HG03064 (cell line): ENCODE data around the gene RBFOX2.
"Not testable (repeated sequence)": the region's sequence is repeated elsewhere in the genome, so short reads cannot be mapped to it uniquely, and the experiment has no call there.

Experiments
- ATAC-seq: cut with Tn5 transposase; IDR thresholded peaks from one replicate; pipeline ENCODE4 v1.9.1; 2021; ENCODE audit warnings: low read depth; ENCODE audit not compliant: unreplicated experiment

Gene RBFOX2

GRCh38 chr22:36010090-36010489 is 18.5 kb downstream of the RBFOX2 start:
- ATAC-seq, result no peak

DNA sequence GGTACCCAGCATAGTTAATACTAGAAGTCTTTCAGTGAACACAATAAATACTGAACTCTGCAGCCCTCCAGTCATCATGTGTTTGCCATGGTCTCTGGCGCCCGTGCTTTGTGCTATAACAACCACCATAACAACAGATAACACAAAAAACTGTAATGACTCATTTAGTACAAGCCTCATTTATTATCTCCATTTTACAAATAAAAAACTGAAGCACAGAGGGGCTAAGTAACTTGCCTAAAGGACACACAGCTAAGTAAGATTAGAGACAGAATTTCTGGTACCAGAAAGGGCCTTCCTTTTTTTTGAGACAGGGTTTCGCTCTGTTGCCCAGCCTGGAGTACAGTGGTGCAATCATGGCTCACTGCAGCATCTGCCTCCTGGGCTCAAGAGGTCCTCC is 19.5 kb downstream of the RBFOX2 start:
- no peak for ATAC-seq

- ATAC-seq, result no peak
Observed at GRCh38 chr22:36008565-36008964, 20.1 kb downstream of the RBFOX2 start.

- no peak for ATAC-seq
Observed at GRCh38 chr22:36008131-36008530, 20.5 kb downstream of the RBFOX2 start.

DNA sequence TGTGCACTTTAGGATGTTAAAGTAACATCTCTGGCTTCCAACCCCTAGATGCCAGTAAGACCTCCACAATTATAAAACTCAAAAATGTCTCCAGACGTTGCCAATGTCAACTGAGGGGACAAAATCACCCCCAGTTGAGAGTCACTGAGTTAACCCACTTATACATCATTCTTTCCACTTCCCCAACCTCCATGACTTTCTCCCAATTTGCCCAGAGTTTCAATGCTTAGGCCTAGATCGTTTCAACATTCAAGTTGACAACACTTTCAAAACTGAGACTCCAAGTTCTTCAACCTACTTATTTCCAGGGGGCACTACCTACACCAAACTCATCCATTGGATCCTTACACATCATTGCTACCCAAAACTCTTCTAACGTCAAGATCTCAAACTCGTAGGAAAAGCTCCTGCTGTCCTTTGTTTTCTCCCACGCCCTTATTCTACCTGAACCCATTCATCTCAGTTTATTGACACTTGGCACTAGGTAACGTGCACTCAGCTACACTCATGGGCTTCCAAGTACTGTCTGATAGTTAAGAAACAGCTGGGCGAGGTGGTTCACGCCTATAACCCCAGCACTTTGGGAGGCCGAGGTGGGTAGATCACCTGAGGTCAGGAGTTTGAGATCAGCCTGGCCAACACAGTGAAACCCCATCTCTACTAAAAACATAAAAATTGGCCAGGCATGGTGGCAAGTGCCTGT is 24.5 kb downstream of the RBFOX2 start:
- ATAC-seq, result no peak

- ATAC-seq, result no peak
Observed at GRCh38 chr22:36002718-36003260, 25.8 kb downstream of the RBFOX2 start.

DNA sequence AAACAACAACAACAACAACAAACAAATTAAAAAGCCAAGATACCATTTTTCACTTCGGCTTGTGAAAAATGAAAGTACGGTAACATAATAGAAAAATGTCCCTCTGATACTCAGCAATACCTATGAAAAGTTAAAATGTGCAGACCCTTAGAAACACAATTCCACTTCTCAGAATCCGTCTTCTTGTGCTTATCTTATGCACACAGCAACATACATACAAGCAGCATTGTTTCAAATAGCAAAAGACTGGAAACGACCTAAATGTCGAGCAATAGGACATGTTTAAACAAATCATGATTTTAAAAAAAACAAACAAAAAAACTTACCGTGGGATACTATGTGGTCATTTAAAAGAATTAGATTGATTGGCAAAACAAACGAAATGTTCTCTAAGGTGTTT is 26.5 kb downstream of the RBFOX2 start:
- ATAC-seq, result no peak

DNA sequence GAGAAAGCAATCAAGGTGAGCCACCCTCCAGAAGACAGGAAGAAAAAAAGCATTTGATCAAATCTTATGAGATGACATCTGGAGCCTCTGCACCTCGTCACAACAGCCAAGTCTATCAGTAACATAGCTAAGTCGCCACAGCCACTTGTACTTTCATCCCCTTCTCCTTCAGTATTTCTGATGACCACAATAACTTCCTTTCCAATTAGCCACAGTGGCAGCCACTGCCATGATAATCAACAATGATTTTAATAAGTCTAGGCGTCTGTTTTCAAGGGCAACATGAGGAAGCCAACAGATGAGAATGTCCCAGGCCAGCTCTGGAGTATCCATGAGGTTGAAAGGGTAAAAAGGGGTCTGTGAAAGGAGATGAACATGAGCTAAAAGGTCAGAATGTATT is 29.9 kb downstream of the RBFOX2 start:
- no peak for ATAC-seq

DNA sequence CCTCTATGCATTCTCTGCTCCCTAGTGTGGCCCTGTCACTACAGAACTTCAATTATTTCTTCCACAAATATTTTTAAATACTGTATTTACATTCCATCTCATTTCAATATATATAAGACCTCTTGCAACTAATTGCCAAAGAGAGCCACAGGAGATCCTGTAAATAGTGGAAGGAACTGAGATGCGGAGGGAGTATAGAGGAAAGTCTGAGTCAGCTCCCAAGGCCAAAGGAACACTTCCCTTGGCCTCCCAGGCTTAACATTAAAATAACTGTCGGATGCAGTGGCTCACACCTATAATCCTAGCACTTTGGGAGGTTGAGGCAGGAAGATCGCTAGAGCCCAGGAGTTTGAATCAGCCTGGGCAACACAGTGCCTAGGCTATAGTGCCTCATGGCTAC is 31.2 kb downstream of the RBFOX2 start:
- ATAC-seq, result no peak

- no peak for ATAC-seq
Observed at GRCh38 chr22:35996596-35996995, 32.0 kb downstream of the RBFOX2 start.

- no peak for ATAC-seq
Observed at GRCh38 chr22:35995772-35996171, 32.9 kb downstream of the RBFOX2 start.

DNA sequence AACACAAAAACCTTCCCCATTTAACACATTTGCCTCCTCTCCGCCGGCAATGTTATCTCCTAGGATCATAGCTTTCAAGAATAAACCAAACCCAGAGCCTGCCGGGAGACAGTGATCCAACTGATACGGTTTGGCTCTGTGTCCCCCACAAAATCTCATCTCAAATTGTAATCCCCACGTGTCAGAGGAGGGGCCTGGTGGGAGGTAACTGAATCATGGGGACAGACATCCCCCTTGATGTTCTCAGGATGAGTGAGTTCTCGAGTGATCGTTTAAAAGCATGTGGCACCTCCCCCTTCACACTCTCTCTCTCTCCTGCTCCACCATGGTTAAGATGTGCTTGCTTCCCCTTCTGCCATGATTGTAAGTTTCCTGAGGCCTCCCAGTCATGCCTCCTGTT is 33.3 kb downstream of the RBFOX2 start:
- ATAC-seq, result no peak

- ATAC-seq, result not testable (repeated sequence)
Observed at GRCh38 chr22:35993727-35994126, 34.9 kb downstream of the RBFOX2 start.

DNA sequence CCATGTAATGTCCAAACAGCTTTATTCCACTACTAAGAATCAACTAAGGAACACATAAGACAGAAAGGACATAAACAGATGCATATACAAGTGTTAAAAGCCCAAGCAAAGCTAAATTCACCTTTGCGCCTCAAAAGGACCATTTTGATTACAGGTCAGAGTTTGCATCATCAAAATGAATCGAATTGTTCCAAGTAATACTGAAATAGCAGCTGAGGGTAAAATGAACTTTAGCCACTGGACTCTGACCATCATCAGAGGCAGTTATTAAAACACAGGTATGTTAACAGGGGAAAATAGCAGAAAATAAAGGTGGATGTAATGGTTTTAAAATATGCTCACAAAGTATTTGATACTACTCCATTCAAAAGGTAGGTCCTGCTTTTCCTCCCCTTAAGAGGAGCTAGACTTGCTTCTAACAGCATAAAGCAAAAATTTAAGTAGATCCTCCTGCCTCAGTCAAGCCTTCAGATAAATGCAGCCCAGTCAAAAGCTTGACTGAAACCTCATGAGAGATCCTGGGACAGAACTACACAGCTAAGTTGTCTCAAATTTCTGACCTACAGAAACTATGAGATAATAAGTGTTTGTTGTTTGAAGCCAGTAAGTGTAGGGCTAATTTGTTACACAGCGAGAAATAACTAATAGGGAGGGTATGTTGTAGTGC is 35.4 kb downstream of the RBFOX2 start:
- no peak for ATAC-seq

GRCh38 chr22:35991168-35991567 is 37.5 kb downstream of the RBFOX2 start:
- ATAC-seq, result no peak

DNA sequence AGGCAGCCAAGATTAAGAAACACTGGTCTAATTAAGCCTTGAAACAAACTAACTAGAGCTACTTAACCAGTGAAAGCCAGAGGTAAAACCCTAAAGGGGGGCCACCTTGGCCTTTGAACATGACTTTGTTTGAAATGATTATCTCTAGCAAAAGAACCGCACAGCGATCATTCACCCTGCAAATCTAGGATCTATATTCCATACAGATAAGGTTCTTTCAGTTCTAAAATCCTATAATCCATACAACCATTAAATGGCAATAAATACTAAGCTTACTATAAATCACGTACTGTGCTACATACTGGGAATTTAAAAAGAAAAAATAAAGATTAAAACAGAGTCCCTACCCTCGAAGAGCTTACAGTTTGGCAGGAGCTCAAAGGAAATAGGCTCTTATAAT is 40.6 kb downstream of the RBFOX2 start:
- no peak for ATAC-seq

GRCh38 chr22:35987487-35987886 is 41.1 kb downstream of the RBFOX2 start:
- no peak for ATAC-seq

GRCh38 chr22:35986088-35986487 is 42.5 kb downstream of the RBFOX2 start:
- no peak for ATAC-seq

DNA sequence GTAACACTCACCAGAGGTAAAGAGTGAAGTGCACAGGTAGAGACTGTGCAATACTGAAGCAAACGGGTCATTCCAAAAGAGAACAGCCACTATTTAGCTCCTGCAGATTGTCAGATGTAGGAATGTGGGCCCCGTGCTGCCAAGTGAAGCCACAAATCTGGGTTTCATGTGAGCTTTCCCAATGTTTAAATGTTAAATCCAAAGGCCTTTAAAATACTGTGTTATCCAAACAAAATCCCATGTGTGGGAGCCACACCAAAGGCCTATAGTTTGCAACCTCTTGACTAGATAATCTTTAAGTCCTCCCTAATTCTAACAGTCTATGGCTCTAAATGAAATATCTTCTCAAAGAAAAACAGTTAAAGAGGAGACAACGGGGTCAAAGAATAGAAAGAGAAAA is 43.3 kb downstream of the RBFOX2 start:
- no peak for ATAC-seq

- no peak for ATAC-seq
Observed at GRCh38 chr22:35984183-35985175, 44.1 kb downstream of the RBFOX2 start.

DNA sequence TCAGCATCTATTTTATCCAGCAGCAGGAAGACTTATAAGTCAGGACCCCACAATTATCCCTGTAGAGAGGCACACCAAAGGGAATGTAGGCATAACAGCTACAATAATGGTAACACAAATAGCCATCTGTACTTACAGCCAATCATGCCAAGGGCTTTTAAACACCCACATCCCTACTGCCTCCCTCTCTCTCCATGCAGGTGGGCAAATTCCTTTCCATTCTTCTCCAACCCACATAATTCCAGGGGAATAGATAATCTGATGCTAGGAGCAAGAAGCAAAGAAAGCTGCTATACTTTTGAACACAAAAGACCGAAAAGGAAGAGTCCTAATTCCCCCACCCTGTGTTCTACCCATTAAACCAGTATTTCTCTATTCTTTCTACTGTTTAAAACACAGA is 46.7 kb downstream of the RBFOX2 start:
- no peak for ATAC-seq
